GM19238 (cell line): ENCODE results near the gene UVRAG.

ENCODE experiments used
- DNase-seq: peaks from one replicate; pipeline ENCODE4 v3.0.0; 2011; ENCODE audit warnings: low spot score; ENCODE audit not compliant: insufficient read length

The UVRAG gene

GRCh38 chr11:75814677-75815344 lies at the start of gene UVRAG:
Gene UVRAG (plus strand): TSS chr11:75815210. CDS start chr11:75815408, 198 bp downstream.
- peak; percentile 90 for DNase-seq

- DNase-seq = no peak
These were observed 48.4 kb upstream of the UVRAG start for GRCh38 chr11:75766443-75767227.

GRCh38 chr11:75767228-75767572 lies 47.8 kb upstream of the UVRAG start:
- DNase-seq = no peak

- DNase-seq = no peak
These were observed 47.3 kb upstream of the UVRAG start for GRCh38 chr11:75767793-75768111.

GRCh38 chr11:75768112-75768908 lies 46.7 kb upstream of the UVRAG start, which contains the start of gene DGAT2:
Gene DGAT2 (plus strand): TSS chr11:75768778. CDS start chr11:75768992, 214 bp downstream.
- peak; percentile 83 for DNase-seq

GRCh38 chr11:75768909-75769771 lies 45.9 kb upstream of the UVRAG start:
- DNase-seq = no peak

GRCh38 chr11:75770102-75770501 lies 44.9 kb upstream of the UVRAG start:
- no peak for DNase-seq

- DNase-seq = no peak
These were observed 43.2 kb upstream of the UVRAG start for GRCh38 chr11:75771646-75772410.

- DNase-seq = peak; percentile 87
These were observed 41.2 kb upstream of the UVRAG start for GRCh38 chr11:75773595-75774353.

- DNase-seq = no peak
These were observed 40.0 kb upstream of the UVRAG start for GRCh38 chr11:75775056-75775455.

- no peak for DNase-seq
These were observed 38.5 kb upstream of the UVRAG start for GRCh38 chr11:75776546-75776945.

GRCh38 chr11:75777461-75778110 lies 37.4 kb upstream of the UVRAG start:
- no peak for DNase-seq

GRCh38 chr11:75778962-75779361 lies 36.0 kb upstream of the UVRAG start:
- DNase-seq = no peak

GRCh38 chr11:75779960-75780359 lies 35.0 kb upstream of the UVRAG start:
- no peak for DNase-seq

GRCh38 chr11:75780888-75781287 lies 34.1 kb upstream of the UVRAG start:
- DNase-seq = no peak

GRCh38 chr11:75781296-75781695 lies 33.7 kb upstream of the UVRAG start:
- no peak for DNase-seq

GRCh38 chr11:75781831-75782230 lies 33.2 kb upstream of the UVRAG start:
- DNase-seq = no peak

GRCh38 chr11:75782540-75783263 lies 32.3 kb upstream of the UVRAG start:
- no peak for DNase-seq
